Head of caudate nucleus (tissue), 42 donors: ENCODE results near the gene BLVRA.

Experiments used
- DNase-seq, 42 donors: peaks; one replicate each; pipeline versions ENCODE4 v3.0.0 to v3.0.0-alpha.2; 2020 to 2021; ENCODE audit warnings: mixed read lengths in 7 of 42
- intact Hi-C: fragments of 100-400 bp; cut with DNase I; formaldehyde crosslinking; loops from one replicate; pipeline ENCODE4 v1.15.0; 2022

BLVRA gene

GRCh38 chr7:43834463-43835251, 76.2 kb downstream of the BLVRA start:
- no peak for DNase-seq
- intact Hi-C loops = loop anchor here (5.0 to 10.0 kb wide), 2 partner anchors 100 to 252 kb away; partner anchors contain the start of gene STK17A

GRCh38 chr7:43838201-43838658, 79.8 kb downstream of the BLVRA start:
- DNase-seq = no peak
- intact Hi-C loops = loop anchor here (5.0 to 10.0 kb wide), 2 partner anchors 103 to 256 kb away; partner anchors contain the start of gene STK17A

- intact Hi-C loops = no loop called here
- no peak for DNase-seq
These were observed 84.8 kb downstream of the BLVRA start for GRCh38 chr7:43843296-43843695.

GRCh38 chr7:43844257-43844656, 85.8 kb downstream of the BLVRA start:
- intact Hi-C loops = no loop called here
- no peak for DNase-seq

- no peak for DNase-seq
- intact Hi-C loops = no loop called here
These were observed 86.2 kb downstream of the BLVRA start for GRCh38 chr7:43844662-43845061.

- intact Hi-C loops = no loop called here
- DNase-seq = no peak
These were observed 89.0 kb downstream of the BLVRA start for GRCh38 chr7:43847496-43847895.

- intact Hi-C loops = no loop called here
- DNase-seq = no peak
These were observed 90.6 kb downstream of the BLVRA start for GRCh38 chr7:43849047-43849446.

GRCh38 chr7:43850348-43851116, 92.1 kb downstream of the BLVRA start:
- intact Hi-C loops = no loop called here
- no peak for DNase-seq

GRCh38 chr7:43851805-43852204, 93.3 kb downstream of the BLVRA start:
- intact Hi-C loops = no loop called here
- peak in 2 of 42 donors; percentile 24 to 49 for DNase-seq

GRCh38 chr7:43855176-43855575, 96.7 kb downstream of the BLVRA start:
- DNase-seq = no peak
- intact Hi-C loops = no loop called here

GRCh38 chr7:43856316-43856715, 97.8 kb downstream of the BLVRA start:
- intact Hi-C loops = no loop called here
- no peak for DNase-seq
